ENCODE measurements around the gene ST7.

- TF ChIP-seq CTCF (optimal IDR thresholded peaks at IDR 0.05 in 1 of 3, IDR thresholded peaks at IDR 0.05 in 1 of 3, conservative IDR thresholded peaks at IDR 0.05 in 1 of 3; ENCODE audit: extremely low read depth in 1 of 3, insufficient read depth in 2 of 3, low read length in 3 of 3) (no peak), EZH2 (IDR thresholded peaks at IDR 0.05; ENCODE audit: low read length) (no peak)
Observed at GRCh38 chr7:117238472-117238871, 285.2 kb downstream of the ST7 start.
